Nephron (organoid): Measurements from ENCODE around the gene RPP40.
"Not testable (repeated sequence)": the region's sequence is repeated elsewhere in the genome, so short reads cannot be mapped to it uniquely, and the experiment has no call there.

ENCODE experiments used
- H3K27ac Mint-ChIP-seq, 3 experiments: 2 replicates each; pipeline ENCODE4 v1.8.0; 2020; ENCODE audit warnings: mixed read lengths in 3 of 3, mild to moderate bottlenecking in 2 of 3, moderate library complexity in 1 of 3
- H3K27me3 Mint-ChIP-seq: 2 replicates; pipeline ENCODE4 v1.8.0; 2021; ENCODE audit warnings: low read depth, mild to moderate bottlenecking, moderate library complexity, mixed read lengths
- H3K36me3 Mint-ChIP-seq: 2 replicates; pipeline ENCODE4 v1.8.0; 2020; ENCODE audit warnings: low read depth, mixed read lengths
- H3K4me1 Mint-ChIP-seq: 2 replicates; pipeline ENCODE4 v1.8.0; 2020; ENCODE audit warnings: mixed read lengths
- H3K4me3 Mint-ChIP-seq, 3 experiments: 2 replicates each; pipeline ENCODE4 v1.8.0; 2020; ENCODE audit warnings: mild to moderate bottlenecking in 3 of 3, mixed read lengths in 3 of 3, moderate library complexity in 2 of 3
- H3K9me3 Mint-ChIP-seq: 2 replicates; pipeline ENCODE4 v1.8.0; 2020; ENCODE audit warnings: mixed read lengths
- CTCF ChIP-seq, 3 experiments: fragments of 200-600 bp; sonication (generic); IDR thresholded peaks; one replicate each; pipeline ENCODE4 v1.5.0; 2021; ENCODE audit warnings: antibody characterized with exemption in 3 of 3; ENCODE audit not compliant: unreplicated experiment in 3 of 3

RPP40 gene

DNA sequence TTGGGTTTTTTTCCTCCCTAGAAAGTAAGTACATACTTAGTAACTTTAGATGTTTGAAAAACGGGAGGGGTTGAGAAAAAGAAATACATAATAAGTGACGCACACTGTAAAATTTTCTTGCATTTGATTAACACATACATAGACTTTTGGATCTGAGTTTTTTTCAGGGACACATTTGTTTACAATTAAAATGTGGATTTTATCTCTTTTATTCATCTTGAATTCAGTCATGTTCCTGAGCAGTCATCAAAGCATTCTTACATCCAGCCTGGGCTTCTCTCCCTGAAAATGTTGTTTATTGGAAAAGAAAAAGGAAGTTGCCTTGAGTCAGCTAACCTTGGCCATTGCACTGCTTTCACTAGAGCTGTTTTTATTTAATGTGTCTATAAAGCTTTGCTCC lies 8.7 kb upstream of the RPP40 start:
- peaks cover 19% of the 10 kb centered on the region for H3K4me1 Mint-ChIP-seq
- no peak for TF ChIP-seq CTCF (IDR thresholded peaks at IDR 0.05; ENCODE audit: unreplicated experiment in 3 of 3)
- H3K4me3 Mint-ChIP-seq, result no peak overlapping the region
- no peaks in the 10 kb centered on the region for H3K27me3 Mint-ChIP-seq
- H3K27ac Mint-ChIP-seq, result peak overlapping the region in 1 of 3 experiments; percentile 60
- peaks cover 3% of the 10 kb centered on the region for H3K9me3 Mint-ChIP-seq
- peaks cover 3% of the 10 kb centered on the region for H3K36me3 Mint-ChIP-seq

- Mint-ChIP-seq H3K27ac (no peak overlapping the region), H3K36me3 (peaks cover 3% of the 10 kb centered on the region), H3K27me3 (no peaks in the 10 kb centered on the region), H3K9me3 (peaks cover 3% of the 10 kb centered on the region), H3K4me1 (peaks cover 17% of the 10 kb centered on the region), H3K4me3 (no peak overlapping the region)
- TF ChIP-seq CTCF (IDR thresholded peaks at IDR 0.05; ENCODE audit: unreplicated experiment in 3 of 3), result no peak
These were observed 7.5 kb upstream of the RPP40 start for GRCh38 chr6:5011346-5011745.

- H3K4me3 Mint-ChIP-seq, result no peak overlapping the region
- H3K9me3 Mint-ChIP-seq, result no peaks in the 10 kb centered on the region
- H3K4me1 Mint-ChIP-seq, result peaks cover 22% of the 10 kb centered on the region
- H3K36me3 Mint-ChIP-seq, result peaks cover 3% of the 10 kb centered on the region
- no peaks in the 10 kb centered on the region for H3K27me3 Mint-ChIP-seq
- TF ChIP-seq CTCF (IDR thresholded peaks at IDR 0.05; ENCODE audit: unreplicated experiment in 3 of 3), result no peak
- no peak overlapping the region for H3K27ac Mint-ChIP-seq
These were observed 3.7 kb upstream of the RPP40 start for GRCh38 chr6:5007531-5007930.

DNA sequence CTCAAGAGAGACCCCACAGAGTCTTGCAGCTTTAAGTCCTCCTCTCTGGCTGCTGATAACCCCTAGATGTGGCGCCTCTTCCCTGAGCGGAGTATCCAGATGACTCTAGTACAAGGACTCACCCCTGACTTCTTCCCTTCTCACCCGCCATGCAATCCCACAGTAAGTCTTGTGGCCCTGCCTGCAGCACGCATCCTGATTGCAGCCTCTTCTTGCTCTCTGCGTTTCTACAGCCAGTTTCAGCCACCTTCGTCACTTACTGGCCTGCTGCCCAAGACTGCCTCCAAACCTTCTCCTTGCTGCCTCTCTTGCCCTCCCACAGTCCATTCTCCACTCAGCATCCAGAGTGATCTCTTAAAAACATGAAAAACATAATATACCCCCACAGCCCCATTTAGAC lies 2.4 kb upstream of the RPP40 start:
- no peak for TF ChIP-seq CTCF (IDR thresholded peaks at IDR 0.05; ENCODE audit: unreplicated experiment in 3 of 3)
- Mint-ChIP-seq H3K27me3 (no peaks in the 10 kb centered on the region), H3K36me3 (peaks cover 8% of the 10 kb centered on the region), H3K4me3 (peak overlapping the region; percentile 33 to 67 (median 61)), H3K27ac (peak overlapping the region; percentile 58 to 80 (median 72)), H3K4me1 (peaks cover 19% of the 10 kb centered on the region), H3K9me3 (no peaks in the 10 kb centered on the region)

DNA sequence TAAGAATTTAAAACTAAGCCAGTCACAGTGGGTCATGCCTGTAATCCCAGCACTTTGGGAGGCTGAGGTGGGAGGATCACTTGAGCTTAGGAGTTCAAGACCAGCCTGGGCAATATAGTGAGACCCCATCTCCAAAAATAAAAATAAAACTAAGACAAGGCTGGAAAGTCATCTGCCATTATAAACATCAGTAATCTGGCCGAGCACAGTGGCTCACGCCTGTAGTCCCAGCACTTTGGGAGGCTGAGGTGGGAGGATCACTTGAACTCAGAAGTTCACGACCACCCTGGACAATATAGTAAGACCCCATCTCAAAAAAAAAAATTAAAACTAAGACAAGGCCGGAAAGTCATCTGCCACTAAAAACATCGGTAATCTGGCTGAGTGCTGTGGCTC lies 1.2 kb upstream of the RPP40 start:
- H3K36me3 Mint-ChIP-seq, result peaks cover 14% of the 10 kb centered on the region
- not testable (repeated sequence) for H3K9me3 Mint-ChIP-seq, H3K27me3 Mint-ChIP-seq
- peak overlapping the region; percentile 99 to 100 (median 99) for H3K27ac Mint-ChIP-seq
- peak overlapping the region; percentile 23 to 52 (median 41) for H3K4me3 Mint-ChIP-seq
- peaks cover 19% of the 10 kb centered on the region for H3K4me1 Mint-ChIP-seq

DNA sequence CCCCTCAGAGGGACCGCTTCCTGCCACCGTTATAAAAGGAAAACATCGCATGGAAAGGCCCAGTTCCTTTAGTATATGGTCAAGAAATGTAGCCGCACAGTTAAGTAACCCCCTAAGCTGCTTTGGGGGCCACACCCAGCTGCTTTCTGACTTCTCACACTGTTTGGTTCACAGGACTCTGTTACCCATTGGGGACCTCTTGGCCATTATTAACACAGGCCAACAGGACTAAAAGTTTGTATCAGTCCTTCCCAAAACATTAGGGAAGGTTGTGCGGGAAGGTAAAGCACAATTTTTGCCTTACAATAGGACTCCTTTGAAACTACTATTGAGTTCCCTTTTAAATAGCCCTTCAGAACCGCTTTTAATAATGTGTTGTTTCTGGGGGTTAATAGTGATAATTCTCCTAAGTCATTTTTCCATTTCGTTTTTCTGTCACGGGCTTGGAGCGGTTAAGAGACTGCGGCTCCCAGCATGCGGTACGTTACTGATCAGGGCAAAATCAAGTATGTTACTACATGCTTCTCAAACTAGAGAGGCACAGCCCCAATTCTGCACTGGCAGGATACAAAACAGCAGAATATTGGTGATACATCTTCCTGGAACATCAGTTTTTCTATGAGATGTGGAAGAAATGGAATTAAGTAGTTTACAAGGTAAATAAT lies 668 bp upstream of the RPP40 start:
- Mint-ChIP-seq H3K9me3 (no peaks in the 10 kb centered on the region), H3K27ac (peak overlapping the region; percentile 99 to 100 (median 99))
- no peak for TF ChIP-seq CTCF (IDR thresholded peaks at IDR 0.05; ENCODE audit: unreplicated experiment in 3 of 3)

More for the DNA sequence above, 668 bp upstream of the RPP40 start:
- Mint-ChIP-seq H3K27me3 (no peaks in the 10 kb centered on the region), H3K36me3 (peaks cover 17% of the 10 kb centered on the region), H3K4me3 (peak overlapping the region; percentile 96), H3K4me1 (peaks cover 19% of the 10 kb centered on the region)
